NCI-H2227 (cell line): ENCODE results near the gene CMTM7.
"Not testable (repeated sequence)": the region's sequence is repeated elsewhere in the genome, so short reads cannot be mapped to it uniquely, and the experiment has no call there.

ENCODE experiments used
- DNase-seq: peaks from one replicate; lab custom pipeline; 2025; ENCODE audit not compliant: unreplicated experiment; lab: John Stamatoyannopoulos, UW

The CMTM7 gene

DNA sequence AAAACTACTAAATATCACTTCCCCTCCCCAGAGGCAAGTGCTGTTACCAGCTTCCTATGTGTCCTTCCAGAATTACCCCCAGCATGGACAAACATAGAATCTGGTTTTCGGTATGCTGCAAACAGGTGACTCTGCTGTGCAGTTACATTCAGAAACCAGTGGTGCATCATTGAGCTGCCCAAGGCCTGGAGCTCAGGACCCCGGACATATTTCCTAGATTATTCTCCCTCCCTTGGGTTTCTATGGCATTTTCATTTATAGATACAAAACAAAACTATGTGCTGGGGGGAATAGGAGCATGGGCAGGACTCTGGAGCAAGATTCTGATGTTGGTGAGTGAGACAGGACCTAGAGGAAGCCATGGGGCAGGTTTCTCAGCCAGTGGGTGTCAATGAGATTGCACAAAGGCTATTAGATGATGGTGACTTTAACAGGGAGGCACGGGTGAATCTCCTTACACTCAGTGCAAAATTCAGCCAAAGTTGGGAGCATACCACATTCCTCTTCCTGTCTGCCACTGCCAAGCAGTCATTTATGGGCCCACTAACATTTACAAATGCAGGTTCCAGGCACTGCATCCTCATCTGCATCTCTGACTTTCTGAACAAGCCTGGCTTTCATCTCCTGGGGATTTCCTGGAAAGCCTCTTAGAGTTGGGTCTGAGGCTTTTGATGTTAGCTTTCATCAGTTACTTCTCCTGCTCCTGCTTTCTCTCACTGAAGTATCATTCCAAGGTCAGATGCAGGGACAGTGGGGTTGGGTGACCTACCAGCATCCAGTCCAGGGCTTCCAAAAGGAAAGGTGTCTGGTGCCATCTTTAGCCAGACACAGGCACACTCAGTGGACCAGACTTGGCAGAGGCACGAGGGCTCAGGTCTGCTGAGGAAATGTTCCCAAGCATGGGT lies 44.5 kb downstream of the CMTM7 start:
- DNase-seq, result no peak

DNA sequence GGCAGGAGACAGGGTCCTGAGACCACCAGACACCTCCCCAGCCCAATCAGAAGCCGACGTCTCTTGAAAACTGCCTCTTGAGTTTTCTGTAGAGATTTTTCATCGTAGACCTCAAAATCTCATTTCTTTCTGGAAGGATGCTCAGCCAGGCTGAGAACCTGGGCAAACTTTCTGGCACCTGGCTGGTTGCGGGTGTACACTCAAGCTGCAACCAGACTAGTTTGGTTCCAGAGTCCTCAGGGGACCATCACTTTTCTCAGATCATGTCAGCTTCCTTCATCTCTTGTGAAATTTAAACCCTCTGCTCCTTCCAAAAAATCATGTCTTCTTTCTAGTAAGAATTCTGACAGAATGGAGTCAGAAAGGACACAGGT lies 45.1 kb downstream of the CMTM7 start:
- DNase-seq, result no peak

DNA sequence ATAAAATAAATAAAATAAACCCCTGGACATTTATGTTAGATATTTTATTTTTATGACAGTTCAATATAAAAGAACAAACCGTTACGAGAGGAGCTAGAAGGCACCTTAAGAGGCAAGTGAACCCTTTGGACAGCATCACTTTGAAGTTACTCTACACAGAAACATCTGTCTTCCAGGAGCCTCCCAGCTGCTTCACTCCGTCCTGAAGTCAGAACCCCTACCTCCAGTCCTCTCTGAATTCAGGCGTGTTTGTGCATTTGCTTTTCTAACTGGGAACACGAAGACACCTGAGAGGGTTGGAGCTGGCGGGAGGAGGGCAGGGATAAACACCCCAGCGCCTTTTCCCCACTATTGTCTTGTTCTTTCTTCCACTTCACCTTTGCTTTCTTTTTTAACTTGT lies 46.2 kb downstream of the CMTM7 start:
- DNase-seq, result no peak

DNA sequence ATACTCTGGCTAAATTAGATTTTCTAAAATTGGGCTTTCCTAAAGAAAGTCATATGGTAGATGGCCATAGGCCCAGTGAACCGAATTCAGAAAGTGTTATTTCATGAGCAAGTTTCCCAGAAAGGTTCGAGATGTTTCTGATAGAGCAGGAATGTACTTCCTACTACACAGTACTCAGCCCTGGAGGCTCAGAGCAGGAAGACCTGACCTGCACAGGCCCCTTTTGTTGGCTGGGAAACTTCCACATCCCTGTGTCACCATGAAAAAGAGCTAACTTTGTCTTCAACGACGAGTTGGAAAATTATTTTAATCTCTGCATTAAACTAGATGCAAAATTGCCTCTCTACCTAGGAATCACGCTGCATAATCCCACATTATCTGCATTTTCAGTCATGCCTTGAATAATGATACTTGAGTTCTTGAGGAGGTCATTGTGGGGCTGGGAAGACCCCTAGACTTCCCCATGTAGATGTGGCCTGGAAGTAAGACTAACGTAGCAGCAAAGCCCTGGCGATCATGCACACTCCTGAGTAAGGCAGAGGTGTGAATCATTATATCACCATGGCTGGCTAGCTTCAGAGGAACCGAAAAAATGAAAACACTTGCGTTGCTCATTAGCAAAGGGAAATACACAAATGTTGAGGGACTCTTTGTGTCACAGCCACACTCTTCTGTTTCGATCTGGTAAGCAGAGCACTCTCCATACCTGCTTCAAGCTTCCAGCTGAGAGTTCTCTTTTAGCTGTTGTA lies 47.1 kb downstream of the CMTM7 start:
- DNase-seq, result no peak

DNA sequence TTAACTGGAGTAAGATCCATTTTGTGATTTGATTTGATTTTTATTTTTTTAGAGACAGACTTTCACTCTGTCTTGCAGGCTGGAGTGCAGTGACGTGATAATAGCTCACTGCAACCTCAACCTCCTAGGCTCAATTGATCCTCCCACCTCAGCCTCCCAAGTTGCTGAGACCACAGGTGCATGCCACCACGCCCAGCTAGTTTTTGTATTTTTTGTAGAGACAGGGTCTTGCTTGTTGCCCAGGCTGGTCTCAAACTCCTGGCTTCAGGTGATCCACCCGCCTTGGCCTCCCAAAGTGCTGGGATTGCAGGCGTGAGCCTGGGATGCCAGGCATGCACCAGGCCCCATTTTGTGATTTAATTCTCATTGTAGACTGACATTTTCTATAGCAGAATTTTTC lies 47.8 kb downstream of the CMTM7 start:
- not testable (repeated sequence) for DNase-seq

DNA sequence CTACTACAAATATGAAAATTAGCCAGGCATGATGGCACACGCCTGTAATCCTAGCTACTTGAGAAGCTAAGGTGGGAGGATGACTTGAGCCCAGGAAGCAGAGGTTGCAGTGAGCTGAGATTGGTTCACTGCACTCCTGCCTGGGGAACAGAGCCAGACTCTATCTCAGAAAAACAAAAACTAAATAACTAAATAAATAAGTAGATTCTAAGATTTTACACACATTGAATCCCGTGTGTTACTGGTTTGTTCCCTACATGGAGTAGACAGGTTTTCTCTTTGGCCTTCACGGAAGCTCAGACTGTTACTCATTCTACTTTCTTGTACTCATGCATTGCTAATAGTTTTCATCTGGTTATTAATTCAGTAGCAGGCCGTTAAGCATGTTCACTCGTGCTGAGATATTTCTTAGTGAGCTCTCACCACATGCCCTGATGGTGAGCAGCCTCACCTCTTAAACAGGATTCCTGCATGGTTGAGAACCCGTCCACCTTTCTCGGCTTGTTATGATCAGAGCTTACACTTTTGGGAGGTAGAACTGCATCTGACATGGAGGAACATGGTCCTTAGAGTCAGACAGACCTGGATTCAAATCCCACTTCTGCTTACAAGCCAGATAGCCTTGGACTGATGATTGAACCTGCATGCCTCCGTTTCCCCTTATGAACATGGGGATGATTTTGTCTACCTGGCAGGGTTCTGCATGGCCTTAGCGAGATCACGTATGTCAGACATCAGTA lies 49.1 kb downstream of the CMTM7 start:
- no peak for DNase-seq

DNA sequence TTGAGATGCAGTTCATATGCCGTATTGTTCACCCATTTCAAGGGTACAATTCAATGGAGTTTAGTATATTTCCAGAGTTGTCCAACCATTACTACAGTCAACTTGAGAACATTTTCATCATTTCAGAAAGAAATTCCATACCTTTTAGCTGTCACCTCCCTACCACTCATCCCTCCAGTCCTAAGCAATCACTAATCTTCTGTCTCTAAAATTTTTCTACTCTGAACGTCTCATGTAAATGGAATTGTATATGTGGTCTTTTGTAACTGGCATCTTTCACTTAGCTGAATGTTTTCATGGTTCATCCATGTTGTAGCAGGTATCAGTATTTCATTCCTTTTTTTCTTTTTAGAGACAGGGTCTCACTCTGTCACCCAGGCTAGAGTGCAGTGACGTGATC lies 51.1 kb downstream of the CMTM7 start:
- no peak for DNase-seq

DNA sequence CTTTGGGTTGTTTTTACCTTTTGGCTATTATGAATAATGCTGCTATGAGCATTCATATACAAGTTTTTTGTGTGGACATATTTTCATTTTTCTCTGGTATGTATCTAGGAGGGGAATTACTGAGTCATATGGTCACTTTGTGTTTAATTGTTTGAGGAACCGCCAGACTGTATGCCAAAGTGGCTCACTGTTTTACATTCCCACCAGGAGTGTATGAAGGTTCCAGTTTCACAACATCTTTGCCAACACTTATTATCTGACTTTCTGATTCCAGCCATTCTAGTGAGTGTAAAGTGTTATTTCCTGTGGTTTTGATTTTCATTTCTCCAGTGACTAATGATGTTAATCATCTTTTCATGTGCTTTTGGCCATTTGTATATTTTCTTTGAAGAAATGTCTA lies 51.8 kb downstream of the CMTM7 start:
- no peak for DNase-seq

DNA sequence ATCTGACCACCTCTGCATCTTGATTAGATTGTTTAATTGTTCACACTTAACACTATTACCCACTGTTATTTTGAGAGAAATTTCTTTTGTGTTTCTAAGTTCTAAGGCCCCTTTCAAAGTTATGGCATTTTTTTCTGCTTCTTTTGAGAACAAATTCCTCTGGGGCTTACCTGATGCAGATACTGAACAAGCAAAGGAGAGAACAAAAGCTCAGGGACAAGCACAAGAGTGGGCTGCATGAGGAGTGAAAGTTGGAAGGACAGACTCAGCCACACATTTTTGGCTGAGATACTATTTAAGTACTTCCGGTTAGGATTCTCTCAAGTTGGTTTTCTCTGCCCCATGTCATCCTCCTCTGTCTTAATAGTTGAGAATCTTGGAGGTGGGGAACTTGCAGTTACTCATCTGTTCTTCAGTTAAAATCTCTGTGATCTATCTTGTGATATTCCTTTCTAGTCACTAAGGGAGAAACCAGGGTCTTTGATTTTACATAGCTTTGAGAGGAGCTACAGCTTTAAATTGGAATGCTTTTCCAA lies 56.3 kb downstream of the CMTM7 start:
- DNase-seq, result no peak

DNA sequence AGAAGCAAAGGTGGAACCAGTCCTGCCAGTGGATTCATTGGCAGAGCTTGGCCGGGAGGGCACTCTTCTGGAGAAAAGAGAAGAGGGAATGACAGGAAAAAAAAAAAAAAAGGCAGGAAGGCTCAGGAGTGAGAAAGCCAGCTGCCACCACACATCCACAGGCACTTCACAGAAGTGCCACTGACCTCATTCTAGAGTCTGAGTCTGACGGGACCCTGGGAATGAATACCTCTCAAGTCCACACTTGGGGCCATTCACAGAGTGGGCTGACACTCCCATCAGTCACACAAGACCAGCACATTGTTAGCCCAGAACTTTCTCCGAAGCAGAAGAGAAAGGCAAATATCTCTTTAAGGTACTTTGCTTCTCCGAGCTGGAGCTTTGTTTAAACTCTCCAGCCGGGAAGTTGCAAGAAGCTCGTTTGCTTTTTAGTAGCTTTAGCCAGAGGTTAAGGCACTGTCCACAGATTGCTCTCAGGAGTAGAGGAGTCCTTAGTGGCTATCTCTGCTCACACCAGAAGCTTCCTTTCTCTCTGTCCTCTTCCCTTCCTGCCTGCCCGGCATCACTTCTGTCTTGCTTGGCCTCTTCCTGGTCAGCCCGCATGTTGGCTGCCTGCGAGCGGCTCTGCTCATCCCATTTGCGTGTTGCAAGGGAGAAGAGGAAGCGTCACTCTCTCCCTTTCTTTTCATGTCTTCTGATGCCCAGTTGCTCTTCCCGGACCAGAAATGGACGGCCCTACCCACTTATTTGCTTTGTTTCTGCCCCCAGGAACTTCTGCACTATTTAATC lies 57.2 kb downstream of the CMTM7 start:
- DNase-seq, result no peak

DNA sequence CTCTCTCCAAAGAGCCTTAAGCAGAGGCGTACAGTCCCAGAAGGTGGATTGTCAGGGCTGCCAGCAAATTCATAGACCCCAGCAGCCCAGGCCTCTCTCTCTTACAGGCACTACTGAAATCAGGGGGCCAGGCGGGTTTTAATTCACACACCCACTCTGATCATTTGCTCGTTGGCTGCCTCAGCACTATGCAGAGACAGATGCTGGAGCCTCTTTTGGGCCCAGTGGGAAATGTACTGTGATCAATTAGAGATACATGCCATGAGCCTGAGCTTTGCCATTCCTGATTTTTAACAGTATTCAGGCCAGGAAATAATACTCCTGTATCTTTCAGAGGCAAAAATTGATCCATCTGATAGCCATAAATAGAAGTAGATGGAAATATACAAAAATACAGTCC lies 58.0 kb downstream of the CMTM7 start:
- DNase-seq, result no peak

DNA sequence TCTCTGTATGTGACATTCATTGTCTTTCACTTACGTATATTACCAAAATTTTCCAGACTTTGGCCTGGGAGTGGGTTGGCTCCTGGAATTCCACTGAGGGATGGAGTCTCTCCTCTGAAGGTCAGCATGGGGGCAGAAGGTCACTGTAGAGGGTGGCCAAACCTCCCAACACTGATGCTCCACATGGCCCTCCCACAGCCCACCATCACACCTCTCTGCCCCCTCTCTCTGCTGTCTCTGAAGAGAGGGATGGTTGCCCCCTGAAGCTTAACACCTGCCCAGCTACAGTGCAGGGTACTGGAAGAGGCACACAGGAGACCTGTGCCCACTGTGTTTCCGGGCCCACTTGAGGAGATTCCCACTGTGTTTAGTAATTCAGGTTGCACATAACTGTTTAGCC lies 58.8 kb downstream of the CMTM7 start:
- DNase-seq, result no peak

DNA sequence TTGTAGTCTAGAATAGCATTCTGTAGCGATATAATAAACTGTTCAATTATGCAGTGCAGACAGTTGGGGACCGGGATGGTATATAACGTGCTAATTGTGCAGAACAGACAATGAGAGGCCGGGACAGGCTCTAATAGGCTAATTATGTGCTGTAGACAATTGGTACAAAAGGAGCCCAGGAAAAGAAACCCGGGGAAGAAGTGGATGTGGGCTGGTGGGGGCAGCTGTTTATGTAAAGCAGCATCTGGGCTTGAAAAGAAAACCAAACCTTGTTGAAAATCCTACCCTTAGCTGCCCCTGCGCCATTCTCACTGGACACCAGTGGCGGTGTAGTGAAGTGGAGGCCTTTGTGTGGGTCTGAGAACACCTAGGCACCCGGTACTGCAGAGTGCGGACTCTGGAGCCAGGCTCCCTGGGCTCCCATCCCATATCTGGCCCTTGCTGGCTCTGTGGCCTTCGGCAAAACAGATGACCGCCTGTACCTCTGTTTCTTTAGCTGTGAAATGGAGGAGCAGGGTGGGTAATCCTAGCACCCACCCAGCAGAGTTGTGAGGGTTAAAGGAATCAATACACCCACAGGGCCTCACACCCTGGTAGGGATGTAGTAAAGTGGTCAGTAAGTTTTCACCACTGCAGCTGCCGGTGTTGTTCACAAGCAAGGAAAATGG lies 59.5 kb downstream of the CMTM7 start:
- no peak for DNase-seq

DNA sequence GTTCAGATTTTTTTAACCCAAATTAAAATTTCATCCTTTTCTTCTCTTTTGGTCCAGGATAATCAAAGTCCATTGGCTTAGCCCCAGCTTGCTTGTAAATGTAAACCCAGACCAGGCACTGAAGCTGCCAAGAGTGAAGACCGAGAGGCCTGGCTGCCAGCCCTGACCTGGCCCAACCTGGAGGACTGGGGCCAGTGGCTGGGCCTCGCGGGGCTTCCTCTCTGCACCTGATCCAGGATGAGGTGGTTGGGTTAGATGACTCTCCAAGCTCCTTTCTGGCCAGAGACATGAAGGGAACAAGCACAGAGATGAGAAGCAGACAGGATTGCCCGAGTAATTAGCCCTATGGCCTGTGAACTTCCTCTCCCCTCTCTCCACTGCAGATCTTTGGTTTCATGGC lies 60.4 kb downstream of the CMTM7 start:
- no peak for DNase-seq

DNA sequence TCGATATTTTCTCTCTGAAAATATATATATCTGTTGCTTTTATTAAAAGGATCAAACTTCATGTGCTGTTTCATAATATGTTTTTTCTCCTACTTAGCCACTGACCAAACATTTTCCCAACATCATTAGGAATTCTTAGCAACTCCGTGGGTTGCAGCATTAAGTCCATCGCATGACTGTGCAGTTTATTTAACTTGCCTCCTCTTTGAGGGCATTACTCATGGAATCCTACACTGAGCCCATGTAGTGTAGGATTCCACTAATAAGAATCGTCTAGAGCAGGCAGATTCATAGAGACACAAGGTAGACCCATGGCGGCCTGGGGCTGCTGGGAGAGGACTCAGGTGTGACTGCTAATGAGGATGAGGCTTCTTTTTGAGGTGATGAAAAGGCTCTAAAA lies 61.7 kb downstream of the CMTM7 start:
- DNase-seq, result no peak

DNA sequence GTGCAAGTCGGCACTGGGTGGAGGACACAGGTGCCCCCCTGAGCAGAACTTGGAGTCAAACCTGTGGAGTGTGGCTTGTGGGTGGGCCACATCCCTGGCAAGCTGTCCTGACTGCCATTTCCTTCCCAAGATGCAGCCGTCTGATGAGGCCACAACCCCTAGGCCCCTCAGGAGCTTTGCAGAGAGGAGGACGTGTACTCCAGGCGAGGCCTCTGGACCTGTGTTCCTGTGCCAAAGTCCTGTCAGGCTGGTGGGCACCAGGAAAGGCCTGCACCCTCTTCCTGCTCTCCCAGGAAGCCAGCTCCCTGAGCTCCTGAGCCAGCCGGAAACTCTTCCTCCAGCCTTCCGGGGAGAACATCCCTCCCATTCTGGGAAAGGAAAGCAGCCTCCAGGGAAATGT lies 62.5 kb downstream of the CMTM7 start:
- no peak for DNase-seq

DNA sequence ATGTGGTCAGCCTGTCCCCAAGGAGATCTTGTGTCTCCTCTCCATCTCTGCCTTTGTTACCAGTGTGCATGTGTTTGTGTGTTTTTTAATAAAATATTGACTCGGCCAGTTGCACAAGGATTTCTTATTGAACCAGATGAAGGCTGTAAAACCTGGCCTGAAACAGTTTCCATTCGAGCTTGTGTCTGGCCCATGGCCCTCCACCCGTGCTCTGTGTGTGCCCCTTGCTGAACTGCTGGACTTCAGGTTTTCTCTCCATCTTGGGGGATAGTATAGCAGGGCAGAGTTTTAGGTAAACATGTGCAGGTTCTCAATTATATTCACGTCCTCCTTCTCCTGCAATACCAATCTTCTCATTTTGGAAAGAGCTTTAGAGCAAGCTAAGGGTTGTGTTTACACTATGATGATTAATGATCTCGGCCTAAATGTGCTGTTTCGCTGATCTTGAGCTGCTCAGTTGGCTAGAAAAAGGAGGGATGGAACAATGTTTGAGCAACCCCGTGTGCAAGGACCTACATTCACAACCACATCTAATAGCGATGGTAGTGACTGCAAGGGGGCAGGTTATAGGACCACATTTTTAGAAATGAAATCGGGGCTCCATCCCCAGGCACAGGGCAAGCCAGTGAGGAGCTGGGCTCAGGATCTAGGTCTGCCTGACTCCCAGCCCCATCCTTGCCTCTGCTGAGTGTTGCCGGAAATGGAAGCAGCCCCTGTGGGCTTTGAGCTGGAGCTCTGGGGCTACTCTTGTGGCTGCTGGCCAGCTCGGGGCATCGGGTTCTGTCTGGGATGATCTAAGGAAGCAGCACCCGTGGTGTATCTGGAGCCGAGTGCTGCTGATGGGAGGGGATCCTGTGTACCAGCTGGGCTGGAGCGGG lies 63.3 kb downstream of the CMTM7 start:
- DNase-seq, result no peak

DNA sequence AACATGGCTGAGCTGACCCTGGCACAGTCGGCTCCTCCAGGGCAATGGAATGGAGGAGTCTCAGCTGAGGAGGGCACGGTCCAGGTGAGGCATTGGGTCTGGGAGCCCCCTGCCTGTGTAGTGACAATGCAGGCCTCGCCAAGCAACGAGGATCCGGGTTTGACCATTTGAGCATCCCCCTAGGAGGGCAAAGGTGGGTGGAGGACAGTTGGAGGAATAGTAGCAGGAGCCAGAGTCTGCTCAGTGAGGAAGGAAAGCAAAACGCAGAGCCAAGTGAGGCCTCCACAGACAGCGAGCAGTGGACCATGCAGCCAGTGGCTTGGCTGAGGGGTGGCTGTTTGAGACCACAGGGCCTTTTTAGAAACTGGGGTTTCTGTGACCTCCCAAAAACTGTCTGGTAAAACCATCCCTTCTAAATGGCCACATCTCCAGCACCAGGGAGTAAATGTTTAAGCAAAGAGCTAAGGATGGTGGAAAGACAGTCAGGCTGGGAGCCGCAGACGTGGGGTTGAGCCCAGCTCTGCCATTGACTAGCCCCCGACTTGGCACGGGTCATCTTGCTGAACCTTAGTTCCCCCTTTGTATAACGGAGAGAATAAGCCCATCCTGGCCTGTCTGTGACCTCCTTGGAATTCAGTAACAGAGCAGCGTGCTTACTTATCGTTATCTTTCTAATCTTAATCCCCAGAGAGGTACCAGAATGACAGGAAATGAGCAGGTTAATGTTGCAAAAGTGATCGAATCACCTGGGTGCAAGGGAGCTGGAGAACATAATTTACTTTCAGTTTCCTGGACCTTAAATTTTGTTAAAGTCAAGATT lies 64.2 kb downstream of the CMTM7 start:
- DNase-seq, result no peak
